RKO (cell line): ENCODE measurements around the gene HERC2.

Experiments
- DNase-seq: peaks from one replicate; pipeline ENCODE4 v3.0.0-alpha.2; 2016; ENCODE audit warnings: low spot score

Gene HERC2

GRCh38 chr15:28096670-28097431 lies 225.1 kb downstream of the HERC2 start:
- DNase-seq, result no peak

- DNase-seq, result no peak
Observed at GRCh38 chr15:28096411-28096669, 225.6 kb downstream of the HERC2 start.

GRCh38 chr15:28094732-28095521 lies 227.1 kb downstream of the HERC2 start:
- no peak for DNase-seq

- DNase-seq, result no peak
Observed at GRCh38 chr15:28093752-28094535, 228.0 kb downstream of the HERC2 start.

GRCh38 chr15:28091313-28091712 lies 230.7 kb downstream of the HERC2 start:
- DNase-seq, result no peak

GRCh38 chr15:28086175-28086703 lies 235.7 kb downstream of the HERC2 start:
- peak; percentile 74 for DNase-seq

GRCh38 chr15:28085489-28086174 lies 236.3 kb downstream of the HERC2 start:
- no peak for DNase-seq

- DNase-seq, result peak; percentile 38
Observed at GRCh38 chr15:28084547-28084946, 237.4 kb downstream of the HERC2 start.

GRCh38 chr15:28082891-28083684 lies 238.9 kb downstream of the HERC2 start:
- no peak for DNase-seq

- no peak for DNase-seq
Observed at GRCh38 chr15:28081594-28081993, 240.4 kb downstream of the HERC2 start.

GRCh38 chr15:28080386-28080785 lies 241.6 kb downstream of the HERC2 start:
- no peak for DNase-seq

GRCh38 chr15:28079313-28079969 lies 242.5 kb downstream of the HERC2 start:
- no peak for DNase-seq

- DNase-seq, result no peak
Observed at GRCh38 chr15:28078191-28078719, 243.7 kb downstream of the HERC2 start.

GRCh38 chr15:28075573-28075972 lies 246.4 kb downstream of the HERC2 start:
- DNase-seq, result no peak

- no peak for DNase-seq
Observed at GRCh38 chr15:28068930-28069329, 253.0 kb downstream of the HERC2 start.

GRCh38 chr15:28066231-28066630 lies 255.7 kb downstream of the HERC2 start:
- no peak for DNase-seq
